ENCODE measurements around the gene STX18.
"Not testable (repeated sequence)": the region's sequence is repeated elsewhere in the genome, so short reads cannot be mapped to it uniquely, and the experiment has no call there.

Gene STX18

GRCh38 chr4:4432341-4433125, 109.3 kb downstream of the STX18 start:
- no peak for DNase-seq

- peak; percentile 39 for DNase-seq
Measured at GRCh38 chr4:4430492-4431195, 111.2 kb downstream of the STX18 start.

DNA sequence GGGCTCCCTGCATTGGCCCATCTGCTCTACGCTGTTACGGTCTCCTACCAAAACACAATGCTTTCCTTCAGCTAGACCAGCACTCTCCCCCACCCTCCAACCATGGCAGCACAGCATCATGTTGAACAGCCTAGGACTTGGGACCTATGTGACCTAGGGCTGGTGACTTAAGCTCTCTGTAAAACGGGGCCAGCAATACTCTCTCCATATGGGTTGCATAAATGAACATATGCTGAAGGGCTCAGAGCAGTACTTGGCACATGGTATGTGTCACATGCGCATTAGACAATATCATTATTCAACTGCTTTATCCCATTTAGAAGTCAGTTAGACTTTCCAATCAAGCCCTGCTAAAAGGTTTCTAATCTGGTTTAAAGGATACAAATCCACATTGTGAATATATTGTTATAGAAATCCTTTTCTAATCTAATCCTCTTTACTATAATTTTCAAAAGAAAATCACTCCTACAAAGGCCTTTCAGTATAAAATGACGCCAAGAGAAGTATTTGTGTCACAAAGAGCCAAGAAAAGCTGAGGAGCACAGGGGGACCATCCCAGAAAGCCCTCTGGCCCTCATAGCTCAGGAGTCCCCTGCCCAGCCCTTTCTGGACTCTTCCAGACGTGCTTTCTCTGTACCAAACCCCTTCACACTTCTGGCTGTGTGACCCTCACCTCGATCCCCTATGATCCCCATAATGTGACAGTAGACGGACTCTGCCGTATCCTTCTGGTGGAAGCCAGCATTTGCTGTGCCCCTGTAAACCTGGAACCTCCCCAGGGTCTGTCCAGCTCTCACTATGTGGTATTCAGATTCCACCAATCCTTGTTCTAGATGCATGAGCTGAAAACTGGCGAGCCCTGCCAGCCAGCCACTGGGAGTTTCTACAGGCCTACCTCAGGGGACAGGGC, 112.6 kb downstream of the STX18 start:
- DNase-seq, result no peak

DNA sequence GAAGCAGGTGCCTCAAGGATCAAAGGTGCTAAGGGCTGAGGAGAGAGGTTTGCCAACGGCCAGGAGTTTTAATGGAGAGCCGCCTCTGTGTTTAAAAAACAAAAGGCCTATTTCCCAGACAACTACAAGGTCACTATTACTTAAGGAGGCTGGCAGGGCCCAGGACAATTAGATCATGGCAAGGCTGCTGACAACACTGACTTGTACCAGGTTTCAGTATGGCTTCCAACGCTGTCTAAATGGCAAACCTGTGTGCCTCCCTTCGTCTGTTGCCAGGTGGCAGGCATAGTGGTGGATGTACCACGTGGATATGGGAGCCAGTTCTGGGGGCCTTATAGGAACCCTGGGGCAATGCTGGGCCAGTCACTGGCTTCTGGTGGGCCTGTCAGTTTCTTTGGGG, 114.0 kb downstream of the STX18 start:
- no peak for DNase-seq

DNA sequence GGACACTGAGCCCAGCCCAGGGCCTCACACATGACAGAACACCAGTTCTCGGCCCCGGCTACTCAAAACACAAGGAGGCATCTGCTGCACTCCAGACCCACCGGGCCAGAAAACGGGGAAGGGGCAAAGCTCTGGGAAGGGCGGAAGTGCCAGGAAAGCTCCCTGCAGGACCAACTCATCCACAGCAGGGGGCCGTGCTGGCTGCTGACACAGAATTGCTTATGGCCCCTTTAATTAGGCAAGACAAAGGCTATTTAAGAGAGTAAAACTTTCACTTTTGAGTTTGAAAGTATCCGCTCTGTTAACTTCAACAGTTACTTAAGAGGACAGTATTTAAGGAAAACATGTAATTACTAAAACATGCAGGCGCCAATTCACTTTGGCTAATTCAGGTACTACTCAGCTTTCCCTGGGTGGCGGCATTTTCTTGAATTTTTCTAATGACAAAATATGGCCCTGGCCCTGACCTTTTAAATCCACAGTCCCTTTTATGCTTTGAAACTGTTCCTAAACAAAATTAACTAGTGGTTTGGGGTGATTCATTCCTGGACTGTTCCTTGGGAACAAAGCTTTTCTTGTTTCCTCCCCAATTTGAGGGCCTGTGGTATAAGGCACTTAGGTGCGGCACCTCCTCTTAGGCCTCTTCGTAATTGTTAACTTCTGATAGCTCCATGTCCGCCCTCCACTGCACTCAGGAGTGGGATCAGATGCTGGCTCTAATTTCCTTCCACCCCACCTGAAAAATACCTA, 114.6 kb downstream of the STX18 start:
- DNase-seq, result no peak

DNA sequence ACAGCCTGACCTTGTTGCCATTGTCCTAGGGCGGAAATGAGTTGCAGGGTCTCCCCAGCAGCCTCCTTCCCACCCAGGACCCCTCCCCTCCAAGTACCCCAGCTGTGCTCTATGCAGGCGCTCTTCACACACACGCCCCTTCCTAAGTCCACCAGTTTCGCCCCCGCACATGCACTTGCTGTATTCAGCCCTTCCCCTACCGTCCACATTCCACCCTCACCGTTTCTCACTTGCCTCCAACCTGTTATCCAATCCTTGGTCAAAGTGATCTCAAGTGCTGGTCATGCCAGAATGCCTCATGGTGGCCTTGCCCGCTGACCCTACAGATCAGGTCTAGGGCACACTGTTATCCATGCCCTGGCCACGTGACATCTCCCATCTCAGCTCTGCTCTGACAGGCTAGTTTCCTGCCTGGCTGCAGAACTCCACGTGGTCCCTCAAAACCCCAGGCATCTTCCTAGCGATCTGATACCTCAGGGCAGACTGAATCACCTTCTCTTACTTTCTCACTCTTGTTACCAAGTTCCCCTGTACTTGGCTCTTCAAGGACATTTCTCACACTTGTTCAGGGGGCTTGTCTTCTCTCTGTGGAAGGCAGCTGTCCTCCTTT, 115.2 kb downstream of the STX18 start:
- no peak for DNase-seq

- DNase-seq, result no peak
Measured at GRCh38 chr4:4425696-4426095, 116.2 kb downstream of the STX18 start.

GRCh38 chr4:4425119-4425690, 116.6 kb downstream of the STX18 start:
- DNase-seq, result no peak

DNA sequence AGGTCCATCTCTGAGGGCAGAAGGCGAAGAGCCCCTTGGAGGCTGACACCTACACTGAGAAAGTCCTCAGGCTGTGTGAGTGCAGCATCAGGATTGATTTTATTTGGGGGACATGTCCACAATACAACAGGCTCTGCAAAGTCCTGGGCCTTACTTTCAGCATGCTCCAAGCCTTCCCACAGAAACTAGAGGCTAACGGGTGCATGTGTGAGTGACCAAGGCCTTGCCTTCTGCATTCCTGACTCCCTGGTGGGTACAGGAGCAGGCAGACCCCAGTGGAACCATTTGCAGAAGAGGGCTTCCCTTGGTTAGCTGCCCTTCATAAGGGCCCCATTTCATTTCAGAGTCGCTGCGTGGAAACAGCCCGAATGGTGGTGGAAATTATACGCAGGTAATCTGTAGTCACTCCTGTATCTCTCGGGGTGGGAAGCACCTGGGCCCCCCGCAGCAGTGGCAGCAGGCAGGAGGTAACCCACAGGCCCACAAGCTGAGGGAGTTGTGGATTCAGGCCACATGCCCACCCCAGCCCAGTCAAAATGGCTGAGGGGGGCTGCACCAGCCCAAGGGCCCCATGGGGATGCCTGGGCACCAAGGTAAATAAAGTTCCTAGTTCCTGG, 117.2 kb downstream of the STX18 start:
- no peak for DNase-seq

- DNase-seq, result no peak
Measured at GRCh38 chr4:4423706-4424498, 117.9 kb downstream of the STX18 start.

- no peak for DNase-seq
Measured at GRCh38 chr4:4422856-4423499, 118.9 kb downstream of the STX18 start.

GRCh38 chr4:4422117-4422516, 119.7 kb downstream of the STX18 start:
- not testable (repeated sequence) for DNase-seq

GRCh38 chr4:4421356-4421755, 120.5 kb downstream of the STX18 start:
- no peak for DNase-seq

- no peak for DNase-seq
Measured at GRCh38 chr4:4420421-4420820, 121.4 kb downstream of the STX18 start.

DNA sequence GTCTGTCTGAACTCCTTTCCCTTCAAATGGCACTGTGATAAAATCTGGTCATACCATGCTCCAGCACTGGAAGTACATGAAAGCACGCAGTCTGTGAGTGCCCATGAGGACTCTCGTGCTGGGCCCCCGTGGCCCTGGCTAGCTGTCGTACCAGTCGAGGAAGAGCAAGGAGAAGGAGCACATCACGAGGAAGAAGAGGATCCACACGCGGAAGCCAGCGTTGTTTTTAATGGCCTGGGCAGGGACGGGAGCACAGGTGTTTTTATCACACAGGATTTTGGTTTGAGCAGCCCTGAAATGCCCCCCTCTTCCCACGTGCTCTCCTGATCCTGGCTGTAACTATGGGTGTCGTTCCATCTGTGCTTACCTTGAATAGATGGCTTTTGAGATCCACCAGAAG, 122.0 kb downstream of the STX18 start:
- no peak for DNase-seq

DNA sequence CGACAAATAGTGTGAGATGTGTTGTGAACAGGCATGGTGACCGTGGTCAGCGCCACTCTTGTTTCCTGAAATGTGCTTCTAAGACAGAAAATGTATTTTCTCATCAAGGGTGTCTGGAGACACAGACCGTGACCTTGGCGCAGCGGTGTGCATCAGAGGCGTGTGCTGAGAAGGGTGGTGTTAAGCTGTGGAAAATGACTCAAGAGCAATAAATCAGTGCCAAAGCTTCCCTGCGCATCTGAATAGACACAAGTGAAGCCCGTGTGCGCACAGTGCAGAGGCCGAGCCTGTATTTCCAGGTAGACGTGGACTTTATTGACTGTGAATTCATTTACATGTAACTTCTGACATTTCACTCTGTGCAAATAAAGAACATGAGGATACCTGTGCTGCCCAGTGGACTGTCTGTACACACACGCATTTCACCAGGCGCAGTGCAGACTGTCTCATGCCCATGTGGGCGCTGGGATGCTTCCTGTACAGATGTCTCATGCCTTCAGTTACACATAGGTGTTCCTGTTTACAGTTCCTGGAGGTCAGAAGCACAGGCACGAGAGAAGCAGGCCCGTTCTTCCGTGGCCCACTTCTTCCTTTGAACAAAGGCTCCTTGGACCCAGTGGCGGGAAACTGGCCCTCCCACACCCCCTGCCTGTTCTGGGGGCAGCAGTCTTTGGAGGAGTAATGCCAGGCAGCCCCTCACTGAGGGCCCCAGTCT, 123.0 kb downstream of the STX18 start:
- no peak for DNase-seq

DNA sequence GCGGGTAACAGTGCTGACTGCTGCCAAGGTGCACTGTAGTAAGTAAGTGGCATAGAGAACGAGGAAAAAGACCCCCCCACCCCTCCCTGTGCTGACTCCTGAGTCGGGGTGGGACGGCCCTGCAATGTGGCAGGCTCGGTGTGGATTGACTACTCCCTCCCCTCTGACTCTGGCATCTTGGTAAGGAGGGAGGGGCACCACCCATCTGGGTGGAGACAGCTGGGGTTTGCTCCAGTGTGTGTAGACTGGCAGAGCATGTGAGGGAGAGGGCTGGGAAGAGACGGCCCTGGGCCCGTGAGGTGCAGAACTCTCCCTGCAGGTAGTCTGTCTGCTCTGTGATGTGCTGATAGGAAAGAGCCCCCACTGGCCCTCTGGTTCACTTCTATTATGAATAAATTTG, 124.0 kb downstream of the STX18 start:
- no peak for DNase-seq

DNA sequence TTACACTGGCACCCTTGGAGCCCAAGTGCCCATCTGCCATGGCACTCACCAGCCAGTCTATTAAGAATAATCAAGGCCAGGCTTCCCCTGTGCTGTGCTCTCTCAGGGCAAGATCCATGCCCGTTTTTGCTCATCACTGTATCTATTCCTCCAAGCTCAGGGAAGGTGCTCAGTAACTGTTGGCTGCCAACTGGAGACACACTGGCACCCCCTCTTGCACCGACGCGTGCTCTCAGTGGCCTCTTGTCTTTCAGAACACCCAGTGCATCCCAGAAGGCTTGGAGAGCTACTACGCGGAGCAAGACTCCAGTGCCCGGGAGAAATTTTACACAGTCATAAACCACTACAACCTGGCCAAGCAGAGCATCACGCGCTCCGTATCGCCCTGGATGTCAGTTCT, 124.9 kb downstream of the STX18 start:
- DNase-seq, result no peak
